ENCODE data around the gene RNF26. TPM values are rescaled to one million over a fixed set of nuclear protein-coding genes. Genes with fewer than 3 reads are reported as not detected.

RNF26 gene
- total RNA-seq, 1 experiment from 2014 or later, result 19.2 TPM

GRCh38 chr11:119376197-119376847, 42.0 kb downstream of the RNF26 start:
- H3K9me3 Mint-ChIP-seq (ENCODE audit: unreplicated experiment), result no peaks in the 10 kb centered on the region
- no peak for TF ChIP-seq CTCF (IDR thresholded peaks at IDR 0.05; ENCODE audit: unreplicated experiment)
- no peaks in the 10 kb centered on the region for H3K27me3 Mint-ChIP-seq (ENCODE audit: insufficient read depth, unreplicated experiment)
- peaks cover 4% of the 10 kb centered on the region for H3K36me3 Mint-ChIP-seq (ENCODE audit: insufficient read depth, unreplicated experiment)
- DNase-seq (ENCODE audit: unreplicated experiment), result peak; percentile 73
- no TSS peak for BruUV-seq (replicated peaks)
- peak overlapping the region; percentile 18 for H3K4me3 Mint-ChIP-seq (ENCODE audit: unreplicated experiment)
- intact Hi-C loops (cut with micrococcal nuclease), result no loop called here
- POLR2A ChIA-PET, result interaction anchor here (0.7 to 10.6 kb wide), 9 partner anchors 15 to 275 kb away, joined by 3 to 85 read pairs (median 4); partner anchors contain the start of genes CBL, DPAGT1 and RNF26
- peaks cover 28% of the 10 kb centered on the region for H3K4me1 Mint-ChIP-seq (ENCODE audit: insufficient read depth, unreplicated experiment)
- peak overlapping the region; percentile 57 for H3K27ac Mint-ChIP-seq (ENCODE audit: low read depth, unreplicated experiment)
- CTCF ChIA-PET, result interaction anchor here (0.6 to 19.9 kb wide), 16 partner anchors 9 to 1493 kb away, joined by 3 to 415 read pairs (median 4); partner anchors contain the start of genes C1QTNF5 and CBL

- Mint-ChIP-seq H3K36me3 (ENCODE audit: insufficient read depth, unreplicated experiment) (peaks cover 4% of the 10 kb centered on the region), H3K4me1 (ENCODE audit: insufficient read depth, unreplicated experiment) (peaks cover 18% of the 10 kb centered on the region), H3K9me3 (ENCODE audit: unreplicated experiment) (no peaks in the 10 kb centered on the region), H3K27ac (ENCODE audit: low read depth, unreplicated experiment) (no peak overlapping the region), H3K4me3 (ENCODE audit: unreplicated experiment) (no peak overlapping the region), H3K27me3 (ENCODE audit: insufficient read depth, unreplicated experiment) (no peaks in the 10 kb centered on the region)
- DNase-seq (ENCODE audit: unreplicated experiment), result no peak
- BruUV-seq (replicated peaks), result no TSS peak
- POLR2A ChIA-PET, result interaction anchor here (0.7 to 10.6 kb wide), 7 partner anchors 16 to 283 kb away, joined by 3 to 85 read pairs (median 4); partner anchors contain the start of gene CBL
- intact Hi-C loops (cut with micrococcal nuclease), result no loop called here
- CTCF ChIA-PET, result interaction anchor here (0.7 to 19.9 kb wide), 9 partner anchors 10 to 103 kb away, joined by 3 to 415 read pairs (median 7); partner anchors contain the start of gene C1QTNF5
- TF ChIP-seq CTCF (IDR thresholded peaks at IDR 0.05; ENCODE audit: unreplicated experiment), result no peak
These were observed 43.0 kb downstream of the RNF26 start for GRCh38 chr11:119377112-119377901.

- no peak for DNase-seq (ENCODE audit: unreplicated experiment)
- no peak overlapping the region for H3K4me3 Mint-ChIP-seq (ENCODE audit: unreplicated experiment)
- POLR2A ChIA-PET, result interaction anchor here (0.6 to 2.6 kb wide), 2 partner anchors 13 to 17 kb away, joined by 4 to 17 read pairs; no protein-coding TSS in a partner anchor
- TF ChIP-seq CTCF (IDR thresholded peaks at IDR 0.05; ENCODE audit: unreplicated experiment), result no peak
- H3K27me3 Mint-ChIP-seq (ENCODE audit: insufficient read depth, unreplicated experiment), result no peaks in the 10 kb centered on the region
- peaks cover under 1% of the 10 kb centered on the region for H3K36me3 Mint-ChIP-seq (ENCODE audit: insufficient read depth, unreplicated experiment)
- intact Hi-C loops (cut with micrococcal nuclease), result no loop called here
- BruUV-seq (replicated peaks), result no TSS peak
- peaks cover 18% of the 10 kb centered on the region for H3K4me1 Mint-ChIP-seq (ENCODE audit: insufficient read depth, unreplicated experiment)
- CTCF ChIA-PET, result interaction anchor here (0.7 to 19.9 kb wide), 5 partner anchors 18 to 97 kb away, joined by 3 to 415 read pairs (median 5); partner anchors contain the start of gene C1QTNF5
- H3K9me3 Mint-ChIP-seq (ENCODE audit: unreplicated experiment), result no peaks in the 10 kb centered on the region
- no peak overlapping the region for H3K27ac Mint-ChIP-seq (ENCODE audit: low read depth, unreplicated experiment)
These were observed 43.8 kb downstream of the RNF26 start for GRCh38 chr11:119377961-119378667.

All from MCF 10A (cell line).